IMR-90 (cell line): ENCODE measurements around the gene LIPI. TPM values are rescaled to one million over a fixed set of nuclear protein-coding genes. Genes with fewer than 3 reads are reported as not detected.

Source experiments
- ATAC-seq: fragments of 200-7000 bp; cut with Tn5 transposase; 2 replicates; pipeline ENCODE4 v1.9.1; 2020; ENCODE audit warnings: low read depth, mild to moderate bottlenecking, moderate library complexity
- BruUV-seq: library from RNA; stranded (reverse); fragments of 400-500 nt; replicated peaks from 2 replicates; lab custom pipeline; 2021; lab: Mats Ljungman, UMichigan
- CTCF ChIA-PET: fragments of 300-600 bp; formaldehyde crosslinking; extraction: SDS; loops from one replicate; lab custom pipeline; 2021; ENCODE audit warnings: antibody characterized with exemption; lab: Yijun Ruan, JAX
- POLR2A ChIA-PET: fragments of 300-600 bp; sonication (Branson Sonifier 250); formaldehyde crosslinking; loops from one replicate; lab custom pipeline; 2022; ENCODE audit warnings: antibody characterized with exemption; ENCODE audit not compliant: unreplicated experiment; lab: Charles Lee
- DNase-seq: peaks from one replicate; pipeline ENCODE4 v3.0.0; 2013
- H2AFZ ChIP-seq: replicated peaks from 2 replicates; pipeline ENCODE3; 2013; ENCODE audit warnings: low read length, mild to moderate bottlenecking; ENCODE audit not compliant: poor library complexity
- H2AK5ac ChIP-seq: 2 replicates; pipeline ENCODE4 v1.6.1; 2013; ENCODE audit warnings: low read depth, low read length, inconsistent platforms
- H2AK9ac ChIP-seq: replicated peaks from 2 replicates; pipeline ENCODE3; 2013; ENCODE audit warnings: mild to moderate bottlenecking, low read depth, low read length, moderate library complexity; ENCODE audit not compliant: poor library complexity
- H2BK120ac ChIP-seq: 2 replicates; pipeline ENCODE4 v1.6.1; 2013; ENCODE audit warnings: low read depth, low read length, inconsistent platforms
- H2BK15ac ChIP-seq: 3 replicates; pipeline ENCODE4 v1.6.1; 2013; ENCODE audit warnings: low read depth, low read length, inconsistent platforms
- H2BK20ac ChIP-seq: 2 replicates; pipeline ENCODE4 v1.6.1; 2013; ENCODE audit warnings: low read depth, mild to moderate bottlenecking, inconsistent platforms, low read length, moderate library complexity
- H2BK5ac ChIP-seq: 2 replicates; pipeline ENCODE4 v1.6.1; 2013; ENCODE audit warnings: mild to moderate bottlenecking, low read depth, low read length, inconsistent platforms; ENCODE audit not compliant: poor library complexity, severe bottlenecking
- H3K14ac ChIP-seq: replicated peaks from 2 replicates; pipeline ENCODE4 v1.6.1; 2013; ENCODE audit warnings: low read depth, low read length, inconsistent platforms
- H3K18ac ChIP-seq: 2 replicates; pipeline ENCODE4 v1.6.1; 2013; ENCODE audit warnings: low read depth, low read length, control low read depth
- H3K23ac ChIP-seq: 2 replicates; pipeline ENCODE4 v1.6.1; 2013; ENCODE audit warnings: low read depth, low read length, inconsistent platforms
- H3K27ac ChIP-seq: 2 replicates; pipeline ENCODE4 v1.5.1; 2013; ENCODE audit warnings: mild to moderate bottlenecking, control low read depth, low read length; ENCODE audit not compliant: insufficient read depth
- H3K27me3 ChIP-seq: 2 replicates; pipeline ENCODE4 v1.6.1; 2013; ENCODE audit warnings: low read length; ENCODE audit not compliant: control insufficient read depth, insufficient read depth
- H3K36me3 ChIP-seq: 2 replicates; pipeline ENCODE4 v1.6.1; 2013; ENCODE audit warnings: low read length, mixed read lengths; ENCODE audit not compliant: control insufficient read depth, insufficient read depth
- H3K4ac ChIP-seq: 2 replicates; pipeline ENCODE4 v1.6.1; 2013; ENCODE audit warnings: low read depth, low read length, inconsistent platforms
- H3K4me1 ChIP-seq: 2 replicates; pipeline ENCODE4 v1.6.1; 2013; ENCODE audit warnings: low read length, mixed read lengths; ENCODE audit not compliant: control insufficient read depth, insufficient read depth
- H3K4me2 ChIP-seq: 2 replicates; pipeline ENCODE4 v1.6.1; 2013; ENCODE audit warnings: low read depth, mild to moderate bottlenecking, control low read depth, low read length, moderate library complexity
- H3K4me3 ChIP-seq: 2 replicates; pipeline ENCODE4 v1.5.1; 2013; ENCODE audit warnings: low read depth, mild to moderate bottlenecking, control low read depth, low read length, moderate library complexity; ENCODE audit not compliant: insufficient read depth
- H3K56ac ChIP-seq: 2 replicates; pipeline ENCODE4 v1.6.1; 2013; ENCODE audit warnings: low read length, inconsistent platforms; ENCODE audit not compliant: insufficient read depth; ENCODE audit errors: extremely low read depth
- H3K79me1 ChIP-seq, 2 experiments: 2 replicates each; pipeline ENCODE4 v1.6.1; 2013; ENCODE audit warnings: low read length in 2 of 2, inconsistent platforms in 1 of 2, low read depth in 1 of 2
- H3K9ac ChIP-seq: 2 replicates; pipeline ENCODE4 v1.6.1; 2013; ENCODE audit warnings: low read depth, low read length, control low read depth
- H3K9me1 ChIP-seq: 2 replicates; pipeline ENCODE4 v1.6.1; 2013; ENCODE audit warnings: low read length, inconsistent platforms; ENCODE audit not compliant: insufficient read depth
- H3K9me3 ChIP-seq: 2 replicates; pipeline ENCODE4 v1.6.1; 2013; ENCODE audit warnings: low read length; ENCODE audit not compliant: control insufficient read depth, insufficient read depth
- H4K20me1 ChIP-seq: 2 replicates; pipeline ENCODE4 v1.6.1; 2013; ENCODE audit warnings: low read length, inconsistent platforms; ENCODE audit not compliant: insufficient read depth
- H4K5ac ChIP-seq: 2 replicates; pipeline ENCODE4 v1.6.1; 2013; ENCODE audit warnings: mild to moderate bottlenecking, low read depth, low read length, control low read depth
- H4K8ac ChIP-seq, 2 experiments: 2 replicates each; pipeline ENCODE4 v1.6.1; 2013; ENCODE audit warnings: low read depth in 2 of 2, low read length in 2 of 2, control low read depth in 1 of 2, inconsistent platforms in 1 of 2
- H4K91ac ChIP-seq: 2 replicates; pipeline ENCODE4 v1.6.1; 2013; ENCODE audit warnings: low read depth, low read length, inconsistent platforms; ENCODE audit not compliant: insufficient read depth
- BHLHE40 ChIP-seq: fragments of 150-350 bp; IDR thresholded peaks from 2 replicates; pipeline ENCODE4 v1.6.1; 2016; ENCODE audit warnings: mild to moderate bottlenecking, low read depth, low read length
- CEBPB ChIP-seq: IDR thresholded peaks from 2 replicates; pipeline ENCODE4 v1.6.1; 2012; ENCODE audit warnings: low read depth, low read length, improper control_type of control experiment
- CHD1 ChIP-seq: IDR thresholded peaks from 2 replicates; pipeline ENCODE4 v1.6.1; 2012; ENCODE audit warnings: low read depth, low read length, improper control_type of control experiment
- CTCF ChIP-seq: conservative IDR thresholded peaks from 2 replicates; pipeline ENCODE4 v1.5.1; 2012; ENCODE audit warnings: mild to moderate bottlenecking, low read depth, low read length, improper control_type of control experiment
- ELK1 ChIP-seq: fragments of 150-350 bp; IDR thresholded peaks from 2 replicates; pipeline ENCODE4 v1.6.1; 2016; ENCODE audit warnings: low read depth, mild to moderate bottlenecking, low read length, moderate library complexity, borderline replicate concordance
- FOS ChIP-seq: fragments of 150-350 bp; IDR thresholded peaks from 2 replicates; pipeline ENCODE4 v1.6.1; 2016; ENCODE audit warnings: low read depth, low read length
- MAFK ChIP-seq: IDR thresholded peaks from 2 replicates; pipeline ENCODE4 v1.6.1; 2012; ENCODE audit warnings: low read depth, low read length, improper control_type of control experiment
- MAZ ChIP-seq: IDR thresholded peaks from 2 replicates; pipeline ENCODE4 v1.6.1; 2012; ENCODE audit warnings: low read depth, mild to moderate bottlenecking, low read length, improper control_type of control experiment, moderate library complexity, borderline replicate concordance
- MXI1 ChIP-seq: IDR thresholded peaks from 2 replicates; pipeline ENCODE4 v1.6.1; 2012; ENCODE audit warnings: low read depth, mild to moderate bottlenecking, low read length, moderate library complexity, borderline replicate concordance
- NFE2L2 ChIP-seq: fragments of 150-350 bp; IDR thresholded peaks from 2 replicates; pipeline ENCODE4 v1.6.1; 2016; ENCODE audit warnings: low read depth, mild to moderate bottlenecking, low read length
- POLR2A ChIP-seq: IDR thresholded peaks from 2 replicates; pipeline ENCODE4 v1.6.1; 2012; ENCODE audit warnings: mild to moderate bottlenecking, low read depth, low read length
- RAD21 ChIP-seq: IDR thresholded peaks from 2 replicates; pipeline ENCODE4 v1.6.1; 2012; ENCODE audit warnings: low read length, improper control_type of control experiment
- RCOR1 ChIP-seq: IDR thresholded peaks from 2 replicates; pipeline ENCODE4 v1.6.1; 2012; ENCODE audit warnings: mild to moderate bottlenecking, low read length, improper control_type of control experiment; ENCODE audit not compliant: insufficient replicate concordance
- RFX5 ChIP-seq: IDR thresholded peaks from 2 replicates; pipeline ENCODE4 v1.8.0; 2012; ENCODE audit warnings: low read depth, mild to moderate bottlenecking, low read length, moderate library complexity
- SMC3 ChIP-seq: fragments of 150-350 bp; IDR thresholded peaks from 2 replicates; pipeline ENCODE4 v1.6.1; 2016; ENCODE audit warnings: low read depth, mild to moderate bottlenecking, antibody characterized with exemption, low read length, moderate library complexity
- USF2 ChIP-seq: fragments of 150-350 bp; IDR thresholded peaks from 2 replicates; pipeline ENCODE4 v1.6.1; 2017; ENCODE audit warnings: mild to moderate bottlenecking, antibody characterized with exemption, low read length, low read depth
- WGBS, 2 experiments: methylation state at CpG; one replicate each; pipeline versions ENCODE4 v1.1.5 to v1.1.7; 2013; ENCODE audit warnings: missing lambda C conversion rate in 2 of 2; ENCODE audit not compliant: insufficient read length in 1 of 2; ENCODE audit errors: extremely low coverage in 2 of 2; 5-methylcytosine and 5-hydroxymethylcytosine counted together
- dilution Hi-C: fragments of 300-500 bp; cut with HindIII; formaldehyde crosslinking; loops from one replicate; pipeline ENCODE4 v1.14.3; 2018; ENCODE audit warnings: low sequenced_read_pairs; ENCODE audit not compliant: unreplicated experiment
- in situ Hi-C: fragments of 300-500 bp; cut with MboI; formaldehyde crosslinking; loops from 3 replicates; pipeline ENCODE4 v1.14.3; 2019; ENCODE audit warnings: low sequenced_read_pairs, inconsistent platforms, mixed read lengths
- intact Hi-C: fragments of 100-400 bp; cut with micrococcal nuclease; formaldehyde crosslinking; loops from 2 replicates; pipeline ENCODE4 v1.10.0; 2022
- polyA plus RNA-seq, 3 experiments: library from polyadenylated mRNA; depleted of rRNA; stranded (reverse); fragments of >200 nt; gene quantifications; 2 replicates each; pipeline ENCODE4 v1.2.3, GENCODE V29; 2012; ENCODE audit warnings: low replicate concordance in 1 of 3
- total RNA-seq: library from RNA; depleted of rRNA; stranded (reverse); fragments of >200 nt; gene quantifications from 2 replicates; pipeline ENCODE4 v1.2.3, GENCODE V29; 2012

LIPI gene
- total and polyA plus RNA-seq, 2 of the 4 experiments (the other 2 are of a cell fraction), result not detected

GRCh38 chr21:14124266-14124665 lies 86.5 kb downstream of the LIPI start:
- Histone ChIP-seq H3K27me3 (no peaks in the 10 kb centered on the region), H3K9me3 (0 out of 2 replicates have a peak, but pooled peaks cover 3% of the 10 kb centered on the region), H4K5ac (no peak overlapping the region), H3K9me1 (no peaks in the 10 kb centered on the region), H3K36me3 (no peaks in the 10 kb centered on the region), H3K4me2 (no peak overlapping the region), H2BK120ac (no peak overlapping the region), H2BK5ac (no peak overlapping the region), H2BK20ac (no peak overlapping the region), H3K27ac (no peak overlapping the region), H3K4ac (no peak overlapping the region), H3K79me1 (no peaks in the 10 kb centered on the region), H2AFZ (no peak overlapping the region), H2BK15ac (no peak overlapping the region), H4K8ac (no peak overlapping the region), H4K20me1 (no peaks in the 10 kb centered on the region), H3K4me1 (no peaks in the 10 kb centered on the region), H3K18ac (no peak overlapping the region), H3K4me3 (no peak overlapping the region), H3K56ac (no peak overlapping the region), H2AK5ac (no peak overlapping the region), H3K23ac (no peak overlapping the region), H3K9ac (no peak overlapping the region), H2AK9ac (no peak overlapping the region), H3K14ac (no peak overlapping the region), H4K91ac (no peak overlapping the region)
- intact Hi-C loops (no loop called here), dilution Hi-C loops (no loop called here), in situ Hi-C loops (no loop called here)
- TF ChIP-seq NFE2L2 (no peak), POLR2A (no peak), MXI1 (no peak), CTCF (no peak), BHLHE40 (no peak), RFX5 (no peak), USF2 (no peak), MAFK (no peak), CEBPB (no peak), ELK1 (no peak), FOS (no peak), SMC3 (no peak), CHD1 (no peak), MAZ (no peak), RCOR1 (no peak), RAD21 (no peak)
- ChIA-PET CTCF (no interaction called here), POLR2A (no interaction called here)
- DNase-seq, result no peak
- WGBS, 2 experiments, result 60% methylated on average over 1 of the region's 7 CpGs; no CpG with 5 or more reads in 1 of the 2 experiments
- ATAC-seq, result no peak
- BruUV-seq, result no TSS peak
